T-helper 1 cell treated with Interleukin-12 subunit alpha and Interleukin-12 subunit beta and Interleukin-4 antibody, amounts not matched to agents 30 ng/mL and 1 ng/mL, for 36 hours (primary cell): Measurements from ENCODE around the gene ADGRD1. TPM values are rescaled to one million over a fixed set of nuclear protein-coding genes. Genes with fewer than 3 reads are reported as not detected.

Experiments
- intact Hi-C: fragments of 100-400 bp; cut with micrococcal nuclease; formaldehyde crosslinking; loops from one replicate; pipeline ENCODE4 v1.15.1; 2024
- total RNA-seq: library from RNA; stranded (reverse); gene quantifications from 2 replicates; pipeline ENCODE4 v1.2.3, GENCODE V29; 2022

Gene ADGRD1
- total RNA-seq, 1 donor from 2014 or later = 0.54 TPM

DNA sequence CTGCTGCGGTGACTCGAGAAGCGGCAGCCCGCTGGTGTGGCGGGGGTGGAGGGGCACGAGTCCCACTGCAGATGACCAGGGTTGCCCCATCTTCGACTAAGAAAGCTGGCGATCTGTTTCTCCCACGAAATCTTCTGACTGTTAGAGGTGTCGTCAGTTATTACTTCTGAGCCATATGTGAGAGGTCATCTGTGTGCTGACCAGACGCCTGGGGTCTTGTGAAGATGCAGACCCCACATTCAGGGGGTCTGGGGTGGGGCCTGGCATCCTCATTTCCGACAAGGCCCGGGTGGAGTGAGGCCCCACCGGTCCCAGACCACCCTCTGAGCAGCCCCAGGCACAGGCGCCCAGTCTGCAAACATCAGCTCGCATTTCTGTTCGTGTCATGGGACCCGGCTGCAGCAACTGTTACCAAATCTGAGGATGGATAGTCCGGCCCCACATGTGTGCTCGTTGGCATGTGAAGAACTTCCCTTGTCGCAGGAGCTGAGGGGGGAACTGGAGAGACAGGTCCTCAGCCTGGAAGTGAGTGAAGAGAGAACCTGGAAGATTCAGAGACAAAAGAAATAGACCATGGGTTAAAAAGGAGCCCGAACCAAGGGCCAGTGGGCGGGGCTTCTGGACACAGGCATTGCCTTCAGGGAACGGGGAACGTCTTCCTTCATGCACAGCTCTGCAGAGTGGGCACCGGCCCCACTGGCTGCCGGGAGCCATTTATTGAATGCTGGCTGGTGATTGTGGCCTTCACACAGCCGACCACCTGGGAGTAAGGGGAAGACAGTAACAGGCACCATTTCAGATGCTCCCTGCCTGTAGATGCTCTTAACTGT, 135.2 kb downstream of the ADGRD1 start:
- intact Hi-C loops = no loop called here

DNA sequence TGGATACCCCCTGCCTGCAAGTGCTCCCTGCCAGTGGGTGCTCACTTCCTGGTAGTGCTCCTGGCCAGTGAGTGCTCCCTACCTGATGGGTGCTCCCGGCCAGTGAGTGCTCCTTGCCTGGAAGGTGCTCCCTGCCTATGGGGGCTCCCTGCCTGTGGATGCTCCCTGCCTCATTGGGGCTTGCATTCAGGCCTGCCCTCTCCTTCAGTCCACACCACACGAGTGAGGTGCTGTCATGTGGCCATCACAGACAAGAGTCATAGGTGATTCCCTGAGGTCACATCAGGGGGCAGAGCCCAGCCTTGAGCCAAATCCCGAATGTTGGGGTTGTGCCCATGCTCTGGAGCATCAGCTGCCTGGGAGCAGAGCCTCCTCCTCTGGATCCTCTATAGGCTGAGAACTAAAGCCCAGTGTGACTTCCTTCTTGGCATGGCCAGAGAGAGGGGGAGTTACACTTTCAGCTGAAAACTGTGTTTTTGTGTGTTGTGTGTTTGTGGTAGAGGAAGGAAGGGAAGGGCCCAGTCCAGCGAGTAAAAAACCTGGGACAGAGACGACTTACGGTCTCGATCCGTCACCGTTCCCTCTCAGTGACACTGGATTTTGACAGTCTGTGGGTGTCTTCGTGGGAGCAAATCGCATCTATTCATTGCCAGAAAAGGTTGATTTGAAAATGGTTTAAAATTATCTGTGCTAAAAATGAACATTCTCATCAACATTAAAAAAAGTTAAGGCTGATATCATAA, 136.0 kb downstream of the ADGRD1 start:
- intact Hi-C loops = no loop called here

DNA sequence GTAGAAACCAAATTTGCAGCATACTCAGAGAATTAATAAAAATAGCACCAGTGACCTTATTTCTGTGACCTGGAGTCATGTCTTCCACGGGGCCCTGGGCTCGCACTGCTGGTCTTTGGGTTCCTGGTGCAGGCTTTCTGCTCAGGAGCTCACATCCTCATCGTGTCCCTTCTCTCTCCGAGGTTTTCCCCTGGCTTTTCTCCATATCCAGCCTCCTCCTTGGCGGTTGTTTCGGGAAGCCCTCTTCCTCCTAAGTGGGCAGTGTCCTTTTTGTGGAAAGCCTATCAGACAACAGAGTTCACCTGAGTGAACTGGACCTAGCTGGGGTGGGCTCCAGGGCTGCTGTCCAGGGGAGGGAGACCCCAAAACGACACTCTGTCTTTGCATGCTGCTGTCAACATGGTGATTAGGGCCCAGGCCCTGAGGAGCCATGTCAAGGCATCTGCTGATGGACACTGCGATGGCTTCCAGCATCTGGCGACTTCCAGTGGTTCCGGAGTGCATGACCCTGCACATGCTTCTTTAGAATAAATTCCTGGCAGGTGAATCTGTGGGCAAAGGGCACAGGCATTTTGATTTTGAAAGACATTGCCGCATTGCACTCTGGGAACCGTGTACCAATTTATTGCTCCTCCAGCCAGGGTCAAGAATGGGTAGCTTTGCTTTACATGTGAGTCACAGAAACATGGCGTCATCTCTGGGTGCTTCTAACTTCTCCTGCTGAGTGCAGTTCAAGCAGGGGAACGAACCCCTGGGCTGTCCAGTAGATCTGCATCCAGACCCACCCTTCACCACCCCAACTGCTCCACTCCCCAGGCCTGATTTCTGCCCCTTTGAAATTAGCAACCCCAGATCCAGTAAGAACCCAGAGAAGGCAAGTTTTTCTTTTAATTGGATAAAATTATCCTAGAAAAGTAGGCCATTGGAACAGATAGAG, 136.8 kb downstream of the ADGRD1 start:
- intact Hi-C loops = no loop called here

DNA sequence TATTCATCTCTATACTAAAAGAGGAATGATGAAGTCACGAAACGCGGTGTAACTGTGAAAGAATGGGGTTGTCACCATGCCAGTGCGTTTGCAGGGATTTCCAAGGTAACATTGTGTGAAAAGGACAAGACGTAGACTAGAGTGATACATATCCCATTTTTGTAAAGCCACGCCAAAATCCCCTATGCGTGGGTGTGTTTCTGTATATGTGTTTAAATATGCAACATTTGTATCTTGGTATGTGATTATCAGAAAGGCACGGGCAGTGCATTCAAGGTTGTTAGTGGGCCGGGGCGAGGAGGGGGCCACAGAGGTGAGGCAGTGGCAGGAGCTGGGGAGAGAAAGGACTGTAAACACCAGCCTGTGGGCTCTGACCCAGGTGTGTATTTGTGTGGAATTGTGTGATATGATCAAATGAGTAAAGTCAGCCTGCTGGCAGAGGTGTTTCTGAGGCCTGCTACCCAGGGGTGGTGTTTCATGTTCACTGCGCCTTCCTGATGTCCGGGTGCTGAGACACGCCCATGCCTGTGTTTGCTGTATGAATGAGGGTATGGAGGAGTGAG, 137.8 kb downstream of the ADGRD1 start:
- intact Hi-C loops = no loop called here

DNA sequence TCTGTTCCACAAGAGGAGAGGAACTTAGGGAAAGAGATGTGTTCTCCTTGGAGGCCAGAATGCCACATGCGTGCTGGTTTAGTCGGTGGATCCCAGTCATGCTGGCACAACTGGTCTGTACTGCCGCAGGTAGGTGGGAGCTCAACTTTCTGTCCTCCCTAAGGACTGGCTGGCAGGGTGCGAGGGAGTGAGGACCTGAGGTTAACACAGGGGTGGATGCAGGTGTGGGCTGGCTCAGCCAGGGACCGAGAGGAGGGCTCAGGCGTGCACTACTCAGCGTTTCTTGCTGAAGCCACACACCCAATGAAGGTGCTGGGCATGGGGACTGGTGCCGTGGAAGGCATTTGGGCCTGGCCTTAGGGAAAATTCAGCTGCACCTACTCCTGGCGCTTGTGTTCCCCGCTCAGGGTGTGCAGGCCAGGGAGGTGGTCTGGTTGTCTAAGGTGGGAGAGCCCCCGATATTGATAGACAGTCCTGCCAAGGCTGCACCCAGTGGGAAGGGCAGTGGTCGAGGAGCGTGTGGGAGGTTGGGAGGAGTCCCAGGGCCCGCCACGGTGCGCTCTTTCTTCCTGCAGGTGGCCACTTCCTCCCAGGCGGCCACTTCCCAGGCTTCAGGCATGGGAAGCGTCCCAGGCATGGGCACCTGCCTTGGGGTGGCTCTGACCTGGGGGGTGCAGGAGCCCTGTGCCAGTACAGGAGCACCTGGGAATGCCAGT, 138.4 kb downstream of the ADGRD1 start:
- intact Hi-C loops = no loop called here

DNA sequence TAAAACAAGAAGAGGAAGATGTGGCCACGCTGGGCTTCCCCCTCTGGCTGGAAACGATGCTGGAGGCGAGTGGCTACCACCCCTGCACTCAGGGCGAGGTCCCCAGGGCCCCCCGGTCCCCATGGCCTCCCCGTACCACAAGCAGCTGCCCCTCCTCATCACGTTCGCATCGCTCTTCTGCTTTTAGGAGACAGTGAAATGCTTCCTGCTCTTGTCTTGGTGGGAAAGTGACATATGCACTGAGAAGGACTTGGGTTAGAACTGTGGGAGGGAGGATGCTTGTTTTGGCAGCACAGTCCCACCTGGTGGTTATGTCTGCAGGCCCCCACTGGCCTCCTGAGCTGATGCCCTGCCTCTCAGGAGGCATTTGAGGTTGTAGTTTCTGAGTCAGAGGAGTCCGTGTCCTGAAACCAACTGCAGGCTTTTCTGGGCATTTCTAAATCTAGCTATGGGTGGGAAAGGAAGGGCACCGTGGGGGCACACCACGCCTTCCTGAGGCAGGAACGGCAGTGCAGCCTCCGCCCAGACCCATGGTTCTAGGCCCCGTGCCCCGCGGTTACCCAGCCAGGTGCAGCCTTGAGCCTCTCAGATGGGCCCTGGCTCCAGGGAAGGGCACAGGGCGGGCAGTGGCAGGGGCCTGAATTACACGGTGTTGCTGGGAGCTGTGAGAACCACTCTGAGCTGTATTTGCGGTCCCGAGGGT, 139.3 kb downstream of the ADGRD1 start:
- intact Hi-C loops = no loop called here

DNA sequence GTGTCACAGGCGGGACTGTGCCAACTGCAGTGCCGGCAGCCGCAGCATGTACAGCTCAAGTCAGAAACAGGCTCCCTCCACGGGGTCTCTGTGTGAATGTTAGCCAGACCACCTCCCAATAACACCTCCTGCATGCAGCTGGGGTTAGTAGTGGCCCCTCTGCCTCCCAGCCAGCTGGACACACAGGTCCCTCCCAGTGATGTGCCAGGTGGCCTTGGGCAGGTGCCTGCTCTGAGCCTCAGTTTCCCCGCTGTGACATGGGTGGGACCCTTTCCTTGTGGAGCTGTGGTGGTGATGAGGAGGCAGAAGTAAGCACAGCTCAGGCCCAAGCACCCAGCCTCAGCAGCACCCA, 139.9 kb downstream of the ADGRD1 start:
- intact Hi-C loops = no loop called here

DNA sequence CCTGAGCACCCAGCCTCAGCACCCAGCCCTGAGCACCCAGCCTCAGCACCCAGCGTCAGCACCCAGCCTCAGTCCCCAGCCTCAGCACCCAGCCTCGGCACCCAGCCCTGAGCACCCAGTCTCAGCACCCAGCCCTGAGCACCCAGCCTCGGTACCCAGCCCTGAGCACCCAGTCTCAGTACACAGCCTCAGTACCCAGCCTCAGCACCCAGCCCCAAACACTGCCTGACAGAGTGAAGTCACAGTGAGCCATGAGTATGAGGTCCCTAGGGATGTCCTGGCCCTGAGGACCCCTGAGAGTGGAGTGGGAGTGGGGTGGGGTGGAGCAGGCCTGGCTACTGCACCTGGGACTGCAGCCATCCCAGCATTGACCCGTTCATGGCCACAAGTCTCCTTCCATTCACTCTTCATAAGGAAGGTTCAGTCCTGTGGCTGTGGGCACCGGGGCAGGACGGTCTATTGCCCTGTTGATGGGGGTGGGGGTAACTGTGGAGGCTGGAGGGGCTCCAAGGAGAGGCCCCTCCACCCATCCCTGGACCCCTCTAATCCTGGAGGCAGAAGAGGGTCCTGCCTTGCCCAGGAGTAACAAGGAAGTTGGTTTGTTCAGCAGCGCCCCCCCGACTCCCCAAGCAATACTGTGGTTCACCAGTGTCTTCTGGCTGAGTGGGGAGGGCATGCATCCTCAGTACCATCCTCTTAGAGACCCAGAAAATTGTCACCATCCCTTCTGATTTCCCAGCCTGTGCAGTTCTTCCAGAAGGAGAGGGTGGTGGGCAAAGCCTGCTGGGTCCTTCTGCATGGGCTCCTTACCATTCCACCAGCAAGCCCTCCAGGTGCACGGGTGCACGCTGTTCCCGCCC, 140.5 kb downstream of the ADGRD1 start:
- intact Hi-C loops = no loop called here

DNA sequence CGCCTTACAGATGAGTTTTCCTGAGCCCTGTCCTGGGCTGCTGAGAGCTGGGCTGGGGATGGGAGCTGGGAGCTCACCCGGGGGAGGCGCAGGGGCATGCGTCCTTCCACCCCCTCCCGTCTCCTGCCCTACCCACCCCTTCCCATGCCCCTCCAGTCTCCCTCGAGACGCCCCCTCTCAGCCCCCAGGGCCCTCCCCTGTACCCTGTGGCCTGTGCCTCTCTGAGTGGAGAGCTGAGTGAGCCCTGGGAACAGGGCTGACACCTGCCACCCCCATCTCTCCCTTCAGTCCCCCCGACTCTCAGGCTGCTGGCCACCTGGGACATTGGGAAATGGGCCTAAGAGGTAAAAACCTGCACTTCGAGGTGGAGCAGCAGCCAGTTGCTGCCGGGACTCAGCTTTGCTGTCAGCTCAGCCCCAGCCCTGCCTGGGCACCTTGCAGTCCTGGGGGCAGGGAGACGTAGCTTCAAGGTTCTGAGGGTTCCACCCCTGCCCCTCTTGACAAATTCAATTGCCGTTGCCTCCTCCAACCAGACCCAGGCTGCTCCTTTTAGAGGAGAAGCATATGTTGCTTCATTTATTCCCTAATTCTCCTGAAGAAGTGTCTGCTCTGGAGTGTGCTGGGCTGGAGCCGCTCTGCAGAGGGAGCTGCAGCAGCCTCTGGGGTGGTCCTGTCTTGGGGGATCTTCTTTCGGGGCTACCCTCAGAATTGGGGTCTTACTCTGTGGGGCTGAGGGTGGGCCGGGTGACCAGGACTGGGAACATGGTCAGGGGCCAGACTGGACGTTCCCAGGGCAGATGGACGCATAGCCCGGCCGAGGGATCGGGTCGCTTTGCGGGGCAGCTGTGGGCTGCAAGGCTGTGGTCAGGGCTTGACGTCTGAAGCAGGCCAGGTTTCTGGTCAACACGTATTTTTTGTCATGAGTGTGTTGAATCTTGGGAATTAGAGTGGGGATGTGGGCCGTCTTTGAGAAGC, 141.4 kb downstream of the ADGRD1 start:
- intact Hi-C loops = no loop called here

DNA sequence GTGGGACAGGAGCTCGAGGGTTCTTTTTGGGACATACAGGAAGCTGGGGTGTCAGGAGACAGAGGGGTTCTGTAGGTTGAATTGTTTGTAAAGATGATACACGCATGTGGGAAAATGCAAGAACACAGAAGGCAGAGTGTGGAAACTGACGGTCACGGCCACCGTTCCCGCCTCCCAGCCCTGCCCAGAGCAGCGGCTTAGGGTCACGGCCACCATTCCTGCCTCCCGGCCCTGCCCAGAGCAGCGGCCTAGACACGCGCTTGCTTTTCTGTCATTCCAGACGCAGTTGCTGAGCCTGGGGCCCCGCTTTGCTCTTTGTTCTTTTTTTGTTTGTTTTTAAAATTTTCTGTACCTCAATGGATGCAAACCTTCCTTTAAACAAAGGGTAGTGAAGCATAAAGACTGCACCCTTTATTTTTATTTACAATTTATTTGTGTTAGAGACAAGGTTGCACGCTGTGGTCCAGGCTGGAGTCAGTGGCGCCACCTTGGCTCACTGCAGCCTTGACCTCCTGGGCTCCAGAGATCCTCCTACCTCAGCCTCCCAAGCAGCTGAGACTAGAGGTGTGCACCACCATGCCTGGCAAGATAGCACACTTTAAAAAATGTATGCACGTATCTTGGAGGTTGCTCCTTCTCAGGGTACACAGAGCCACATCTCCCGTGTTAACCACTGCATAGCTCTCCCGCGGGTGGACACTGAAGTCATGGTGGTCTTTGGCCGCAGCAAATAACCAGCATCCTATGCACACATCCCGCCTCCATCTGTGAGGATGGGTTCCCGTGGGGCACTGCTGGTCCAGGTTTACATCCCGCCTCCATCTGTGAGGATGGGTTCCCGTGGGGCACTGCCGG, 142.3 kb downstream of the ADGRD1 start:
- intact Hi-C loops = no loop called here

DNA sequence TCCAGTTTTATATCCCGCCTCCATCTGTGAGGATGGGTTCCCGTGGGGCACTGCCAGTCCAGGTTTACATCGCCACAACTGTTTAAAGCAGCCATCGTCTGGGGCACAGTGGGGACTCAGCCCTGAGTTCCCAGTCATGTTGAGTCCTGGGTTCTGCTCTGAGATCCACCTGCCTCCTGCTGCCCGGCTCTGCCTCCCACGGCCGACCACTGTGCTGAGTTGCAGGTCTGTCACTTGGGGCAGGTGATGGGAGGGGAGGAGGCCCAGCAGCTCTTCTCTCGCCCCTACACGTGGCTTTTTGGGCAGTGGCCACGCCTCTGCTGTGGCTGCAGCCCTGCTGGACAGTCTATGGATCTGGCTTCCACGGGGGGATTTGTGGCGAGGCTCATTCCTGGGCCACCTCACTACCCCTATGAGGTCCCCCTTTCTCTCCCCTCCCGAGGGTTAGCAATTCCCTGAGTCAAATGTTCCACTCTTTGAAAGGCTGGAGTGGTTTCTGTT, 143.0 kb downstream of the ADGRD1 start:
- intact Hi-C loops = no loop called here

DNA sequence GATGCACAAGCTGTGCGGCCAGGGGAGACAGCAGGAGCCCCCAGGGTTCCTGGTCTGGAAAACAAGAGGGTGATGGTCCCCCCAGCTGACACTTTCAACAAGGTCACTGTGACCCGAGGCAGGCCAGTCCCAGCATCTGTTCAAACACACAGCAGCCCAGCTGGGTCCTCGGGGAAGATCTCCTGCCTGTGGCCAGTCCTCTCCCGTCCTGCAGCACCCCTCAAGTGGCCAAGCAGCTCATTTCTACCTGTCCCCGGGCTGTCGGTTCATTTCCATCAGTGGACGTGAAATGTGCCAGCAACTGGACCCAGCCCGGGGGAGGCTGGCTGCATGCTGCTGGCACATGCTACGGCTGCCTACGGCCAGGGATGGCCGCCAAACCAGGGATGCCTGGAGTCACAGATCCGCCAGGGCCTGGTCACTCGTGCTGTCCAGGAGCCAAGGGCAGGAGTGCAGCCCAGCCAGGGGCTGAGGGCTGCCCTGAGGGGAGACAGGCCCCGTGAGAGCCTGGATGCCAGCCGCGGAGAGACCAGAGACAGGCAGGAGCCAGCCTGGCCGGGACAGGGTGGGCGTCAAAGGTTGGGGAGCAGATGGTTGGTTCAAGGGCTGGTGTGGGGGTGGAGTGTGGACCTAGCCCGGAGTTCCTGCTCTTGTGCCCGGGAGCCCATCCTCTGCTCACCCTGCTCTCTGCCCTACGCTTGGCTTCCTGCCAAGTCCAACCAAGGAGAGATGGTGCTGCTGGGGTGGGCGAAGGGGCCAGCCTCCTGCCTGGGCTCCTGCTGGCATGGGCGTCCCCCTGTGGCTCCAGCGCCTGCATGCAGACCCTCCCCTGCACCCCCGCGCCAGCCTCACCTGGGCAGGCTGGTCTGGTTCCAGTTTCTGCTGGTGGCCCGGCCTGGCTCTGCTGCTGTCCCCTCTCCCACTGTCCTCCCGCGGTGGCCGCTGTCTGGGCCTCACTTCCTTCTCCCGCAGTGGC, 143.8 kb downstream of the ADGRD1 start:
- intact Hi-C loops = no loop called here

DNA sequence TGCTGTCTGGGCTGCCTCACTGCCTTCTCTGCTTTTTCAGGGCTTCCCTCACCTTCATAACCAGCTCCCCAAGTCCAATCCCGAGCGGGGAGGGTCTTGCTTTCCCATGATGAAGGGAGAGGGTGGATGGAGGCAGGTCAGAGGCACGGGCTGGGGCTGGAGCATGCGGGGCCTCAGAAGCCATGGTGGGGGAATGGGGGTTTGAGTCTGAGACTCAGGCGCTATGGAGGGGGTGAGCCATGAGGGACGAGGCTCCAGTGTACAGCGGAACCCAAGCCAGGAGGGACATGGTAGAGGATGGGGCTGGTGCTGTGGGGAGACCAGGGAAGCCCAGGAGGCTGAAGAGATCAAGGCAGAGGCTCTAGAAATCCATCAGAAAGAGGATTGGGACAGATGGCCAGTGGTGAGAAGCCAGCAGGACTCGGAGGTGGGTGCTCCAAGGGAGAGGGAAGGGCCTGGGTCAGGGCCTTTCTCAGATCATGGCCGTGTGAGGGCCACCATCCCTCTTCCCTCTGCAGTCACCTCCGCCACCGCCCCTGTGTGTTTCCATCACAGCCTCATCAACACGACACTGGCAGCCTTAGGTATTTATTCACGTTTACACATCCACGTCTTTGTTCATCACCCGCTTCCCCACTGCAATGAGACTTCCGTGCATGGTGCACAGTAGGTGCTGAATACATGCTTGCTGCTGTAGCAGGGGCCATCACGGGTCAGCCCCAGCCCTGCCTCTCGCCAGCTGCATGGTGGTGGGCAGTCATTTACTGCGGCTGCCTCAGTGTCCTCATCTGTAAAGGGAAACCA, 144.7 kb downstream of the ADGRD1 start:
- intact Hi-C loops = no loop called here

DNA sequence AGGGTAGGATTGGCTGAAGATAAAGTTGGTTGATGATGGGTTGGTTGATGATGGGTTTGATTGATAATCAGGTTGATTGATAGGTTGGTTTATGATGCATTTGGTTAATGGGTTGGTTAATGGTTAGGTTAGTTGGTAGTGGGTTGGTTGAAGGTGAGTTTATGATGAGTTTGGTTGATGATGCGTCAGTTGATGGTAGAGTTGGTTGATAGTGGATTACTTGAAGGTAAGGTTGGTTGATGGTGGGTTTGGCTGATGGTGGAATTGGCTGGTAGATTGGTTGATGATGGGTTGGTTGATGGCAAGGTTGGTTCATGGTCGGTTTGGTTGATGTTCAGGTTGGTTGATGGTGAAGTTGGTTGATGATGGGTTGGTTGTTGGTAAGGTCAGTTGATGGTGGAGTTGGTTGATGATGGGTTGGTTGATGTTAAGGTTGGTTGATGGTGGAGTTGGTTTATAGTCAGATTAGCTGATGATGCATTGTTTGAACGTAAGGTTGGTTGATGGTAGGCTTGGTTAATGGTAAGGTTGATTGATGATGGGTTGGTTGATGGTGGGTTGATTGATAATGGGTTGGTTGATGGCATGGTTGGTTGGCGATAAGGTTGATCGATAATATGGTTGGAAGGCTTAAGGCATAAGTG, 146.4 kb downstream of the ADGRD1 start:
- intact Hi-C loops = loop anchor here (5.0 kb wide), 1 partner anchor 352 kb away; no protein-coding TSS in a partner anchor
